ENCODE data around the gene ERFE.
A peak's percentile ranks its signal among the peaks of the same experiment; 100 is the strongest.

Gene ERFE

GRCh38 chr2:238140721-238141540, 17.8 kb upstream of the ERFE start:
- peak overlapping the region; percentile 48 for H3K14ac ChIP-seq (ENCODE audit: low read length)
- H2AFZ ChIP-seq (ENCODE audit: low read length), result no peak overlapping the region
- H4K8ac ChIP-seq (ENCODE audit: low read depth, low read length), result peak overlapping the region; percentile 43
- H3K9me3 ChIP-seq (replicated peaks in 1 of 2; ENCODE audit: control insufficient read depth in 2 of 2, insufficient read depth in 1 of 2, low read depth in 1 of 2, low read length in 2 of 2), result no peaks in the 10 kb centered on the region
- H2BK12ac ChIP-seq (ENCODE audit: low read length), result no peak overlapping the region
- peaks cover 0 to 19% (median 0%) of the 10 kb centered on the region in 3 experiments for H3K27me3 ChIP-seq (ENCODE audit: control insufficient read depth in 3 of 3, insufficient read depth in 3 of 3, low read depth in 1 of 3, low read length in 3 of 3)
- peaks cover 7% of the 10 kb centered on the region for H3K79me1 ChIP-seq (ENCODE audit: low read depth, low read length)
- no peak overlapping the region for H3K27ac ChIP-seq (replicated peaks; ENCODE audit: low read length)
- peak overlapping the region; percentile 98 for H3K23ac ChIP-seq (ENCODE audit: low read depth, low read length, poor library complexity)
- H2BK120ac ChIP-seq (ENCODE audit: low read depth, low read length), result peak overlapping the region; percentile 96
- H3K36me3 ChIP-seq (replicated peaks in 1 of 2; ENCODE audit: control insufficient read depth in 2 of 2, insufficient read depth in 2 of 2, low read length in 2 of 2), result no peaks in the 10 kb centered on the region
- peak overlapping the region in 1 of 2 donors; percentile 40 for H3K4me3 ChIP-seq (ENCODE audit: low read length in 2 of 2)
- peak overlapping the region; percentile 83 for H2AK5ac ChIP-seq (ENCODE audit: low read depth, low read length)
- peak overlapping the region; percentile 42 for H2BK15ac ChIP-seq (ENCODE audit: low read length)
- H3K4me2 ChIP-seq (ENCODE audit: insufficient read depth, low read length, poor library complexity, severe bottlenecking), result no peak overlapping the region
- peak overlapping the region; percentile 81 for H4K91ac ChIP-seq (ENCODE audit: low read depth, low read length, poor library complexity)
- DNase-seq (ENCODE audit: low spot score), result no peak
- H2BK5ac ChIP-seq (ENCODE audit: low read length), result no peak overlapping the region
- no peak overlapping the region for H3K4ac ChIP-seq (ENCODE audit: low read length)
- peak overlapping the region; percentile 76 for H3K18ac ChIP-seq (ENCODE audit: low read length)
- no CpG with 5 or more reads among the region's 60 CpGs for WGBS, 2 donors (ENCODE audit: extremely low coverage in 2 of 2, insufficient read length in 2 of 2, insufficient replicate concordance in 1 of 2)
- peak overlapping the region; percentile 68 for H3K9ac ChIP-seq (ENCODE audit: low read depth, low read length, poor library complexity)
- H3K4me1 ChIP-seq (ENCODE audit: control insufficient read depth in 2 of 2, insufficient read depth in 1 of 2, low read depth in 1 of 2, low read length in 2 of 2), result peaks cover 9 to 14% of the 10 kb centered on the region in 2 donors

GRCh38 chr2:238141541-238142318, 17.0 kb upstream of the ERFE start:
- Histone ChIP-seq H2BK15ac (ENCODE audit: low read length) (no peak overlapping the region), H3K4ac (ENCODE audit: low read length) (no peak overlapping the region), H3K4me2 (ENCODE audit: insufficient read depth, low read length, poor library complexity, severe bottlenecking) (no peak overlapping the region), H4K91ac (ENCODE audit: low read depth, low read length, poor library complexity) (no peak overlapping the region), H2AK5ac (ENCODE audit: low read depth, low read length) (peak overlapping the region; percentile 83), H4K8ac (ENCODE audit: low read depth, low read length) (no peak overlapping the region), H3K4me3 (ENCODE audit: low read length in 2 of 2) (no peak overlapping the region), H3K18ac (ENCODE audit: low read length) (peak overlapping the region; percentile 51), H2BK5ac (ENCODE audit: low read length) (no peak overlapping the region), H3K4me1 (ENCODE audit: control insufficient read depth in 2 of 2, insufficient read depth in 1 of 2, low read depth in 1 of 2, low read length in 2 of 2) (peaks cover 9 to 14% of the 10 kb centered on the region in 2 donors), H3K14ac (ENCODE audit: low read length) (peak overlapping the region; percentile 85), H3K9ac (ENCODE audit: low read depth, low read length, poor library complexity) (no peak overlapping the region), H3K27ac (replicated peaks; ENCODE audit: low read length) (no peak overlapping the region), H2AFZ (ENCODE audit: low read length) (no peak overlapping the region), H3K9me3 (replicated peaks in 1 of 2; ENCODE audit: control insufficient read depth in 2 of 2, insufficient read depth in 1 of 2, low read depth in 1 of 2, low read length in 2 of 2) (no peaks in the 10 kb centered on the region), H3K36me3 (replicated peaks in 1 of 2; ENCODE audit: control insufficient read depth in 2 of 2, insufficient read depth in 2 of 2, low read length in 2 of 2) (no peaks in the 10 kb centered on the region), H2BK12ac (ENCODE audit: low read length) (peak overlapping the region; percentile 46), H3K79me1 (ENCODE audit: low read depth, low read length) (peaks cover 7% of the 10 kb centered on the region), H2BK120ac (ENCODE audit: low read depth, low read length) (no peak overlapping the region), H3K27me3 (ENCODE audit: control insufficient read depth in 3 of 3, insufficient read depth in 3 of 3, low read depth in 1 of 3, low read length in 3 of 3) (peaks cover 0 to 17% (median 0%) of the 10 kb centered on the region in 3 experiments), H3K23ac (ENCODE audit: low read depth, low read length, poor library complexity) (no peak overlapping the region)
- no CpG with 5 or more reads among the region's 10 CpGs for WGBS, 2 donors (ENCODE audit: extremely low coverage in 2 of 2, insufficient read length in 2 of 2, insufficient replicate concordance in 1 of 2)
- no peak for DNase-seq (ENCODE audit: low spot score)

GRCh38 chr2:238142382-238143205, 16.2 kb upstream of the ERFE start:
- Histone ChIP-seq H2BK12ac (ENCODE audit: low read length) (no peak overlapping the region), H3K4me1 (ENCODE audit: control insufficient read depth in 2 of 2, insufficient read depth in 1 of 2, low read depth in 1 of 2, low read length in 2 of 2) (peaks cover 9 to 14% of the 10 kb centered on the region in 2 donors), H2AK5ac (ENCODE audit: low read depth, low read length) (peak overlapping the region; percentile 6), H2BK5ac (ENCODE audit: low read length) (peak overlapping the region; percentile 75), H2BK15ac (ENCODE audit: low read length) (peak overlapping the region; percentile 26), H3K9me3 (replicated peaks in 1 of 2; ENCODE audit: control insufficient read depth in 2 of 2, insufficient read depth in 1 of 2, low read depth in 1 of 2, low read length in 2 of 2) (no peaks in the 10 kb centered on the region), H4K8ac (ENCODE audit: low read depth, low read length) (no peak overlapping the region), H4K91ac (ENCODE audit: low read depth, low read length, poor library complexity) (no peak overlapping the region), H3K23ac (ENCODE audit: low read depth, low read length, poor library complexity) (peak overlapping the region; percentile 6), H3K9ac (ENCODE audit: low read depth, low read length, poor library complexity) (no peak overlapping the region), H2BK120ac (ENCODE audit: low read depth, low read length) (no peak overlapping the region), H3K4me2 (ENCODE audit: insufficient read depth, low read length, poor library complexity, severe bottlenecking) (no peak overlapping the region), H3K18ac (ENCODE audit: low read length) (peak overlapping the region; percentile 85), H3K79me1 (ENCODE audit: low read depth, low read length) (peaks cover 7% of the 10 kb centered on the region), H3K27me3 (ENCODE audit: control insufficient read depth in 3 of 3, insufficient read depth in 3 of 3, low read depth in 1 of 3, low read length in 3 of 3) (peaks cover 0 to 15% (median 0%) of the 10 kb centered on the region in 3 experiments), H3K14ac (ENCODE audit: low read length) (peak overlapping the region; percentile 89), H2AFZ (ENCODE audit: low read length) (no peak overlapping the region), H3K36me3 (replicated peaks in 1 of 2; ENCODE audit: control insufficient read depth in 2 of 2, insufficient read depth in 2 of 2, low read length in 2 of 2) (no peaks in the 10 kb centered on the region), H3K4me3 (ENCODE audit: low read length in 2 of 2) (no peak overlapping the region), H3K4ac (ENCODE audit: low read length) (peak overlapping the region; percentile 53), H3K27ac (replicated peaks; ENCODE audit: low read length) (no peak overlapping the region)
- no peak for DNase-seq (ENCODE audit: low spot score)
- WGBS, 2 donors (ENCODE audit: extremely low coverage in 2 of 2, insufficient read length in 2 of 2, insufficient replicate concordance in 1 of 2), result no CpG with 5 or more reads among the region's 30 CpGs
